Fibroblast of the conjunctiva (primary cell): Measurements from ENCODE around the gene DPH5.
"Not testable (repeated sequence)": the region's sequence is repeated elsewhere in the genome, so short reads cannot be mapped to it uniquely, and the experiment has no call there.

Source experiments
- DNase-seq: peaks from one replicate; pipeline ENCODE4 v3.0.0-alpha.2; 2010; ENCODE audit warnings: low read depth

DPH5 gene, protein sequence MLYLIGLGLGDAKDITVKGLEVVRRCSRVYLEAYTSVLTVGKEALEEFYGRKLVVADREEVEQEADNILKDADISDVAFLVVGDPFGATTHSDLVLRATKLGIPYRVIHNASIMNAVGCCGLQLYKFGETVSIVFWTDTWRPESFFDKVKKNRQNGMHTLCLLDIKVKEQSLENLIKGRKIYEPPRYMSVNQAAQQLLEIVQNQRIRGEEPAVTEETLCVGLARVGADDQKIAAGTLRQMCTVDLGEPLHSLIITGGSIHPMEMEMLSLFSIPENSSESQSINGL

DNA sequence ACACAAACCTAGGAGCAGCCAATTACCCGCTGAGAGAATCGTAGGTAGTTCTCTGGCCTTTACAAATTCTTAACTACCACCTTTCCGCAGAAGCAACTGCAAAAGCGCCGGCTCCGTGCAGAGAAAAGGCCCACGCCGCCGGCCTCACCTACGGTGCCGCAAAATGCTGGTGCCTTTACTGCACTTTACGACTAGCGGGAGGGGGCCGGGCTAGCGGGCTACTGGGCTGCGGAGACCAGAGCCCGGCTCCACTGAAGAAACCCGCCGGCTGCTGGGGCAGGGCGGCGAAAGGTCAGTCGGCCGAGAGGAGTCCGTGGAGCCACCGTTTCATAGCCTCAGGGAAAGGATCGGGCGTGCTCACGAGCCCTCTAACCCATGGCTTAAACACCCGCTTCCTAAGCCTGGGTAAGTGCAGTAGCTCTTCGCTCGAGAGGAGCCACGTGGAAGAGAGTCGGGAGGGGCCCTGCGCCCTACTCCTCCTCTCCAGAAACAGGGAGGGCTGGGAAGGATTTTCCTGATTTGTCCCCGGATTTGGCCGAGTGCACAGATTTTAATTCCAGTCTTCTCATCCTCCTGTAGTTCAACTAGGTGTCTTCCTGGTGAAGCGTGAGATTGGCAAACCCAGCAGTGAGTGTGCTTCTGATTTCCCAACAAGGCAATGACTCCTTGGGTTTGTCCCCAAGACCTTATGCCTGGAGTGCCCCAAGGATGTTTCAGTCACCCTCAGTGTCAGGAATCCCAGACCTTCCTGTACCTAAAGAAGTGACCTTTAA is at the start of gene DPH5:
Gene DPH5 (minus strand): TSS at position 128 of the 773 bp plus-strand sequence. CDS start 341 bp downstream, outside the sequence.
- peak; percentile 64 for DNase-seq

GRCh38 chr1:101073836-101074235 is 48.3 kb upstream of the DPH5 start:
- no peak for DNase-seq

- no peak for DNase-seq
These were observed 45.9 kb upstream of the DPH5 start for GRCh38 chr1:101071470-101071891.

DNA sequence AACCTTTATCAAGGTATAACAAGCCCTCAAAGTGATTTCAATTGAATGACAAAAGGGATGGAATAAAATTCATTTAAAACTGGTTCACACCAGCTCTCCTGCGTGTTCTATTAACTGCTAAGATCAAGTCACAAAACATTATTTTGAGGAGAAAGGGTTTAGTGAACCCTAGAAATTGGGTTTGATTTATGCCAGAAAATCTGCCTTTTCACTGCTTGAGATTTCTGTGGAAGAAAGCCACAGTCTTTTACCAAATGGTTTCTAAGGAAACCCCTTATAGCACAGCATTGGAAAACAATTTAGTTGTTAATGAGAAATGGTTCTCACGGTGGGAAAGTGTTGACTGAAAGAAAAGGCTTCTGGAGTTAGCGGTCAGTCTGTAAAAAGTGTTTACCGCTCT is 43.6 kb upstream of the DPH5 start:
- no peak for DNase-seq

DNA sequence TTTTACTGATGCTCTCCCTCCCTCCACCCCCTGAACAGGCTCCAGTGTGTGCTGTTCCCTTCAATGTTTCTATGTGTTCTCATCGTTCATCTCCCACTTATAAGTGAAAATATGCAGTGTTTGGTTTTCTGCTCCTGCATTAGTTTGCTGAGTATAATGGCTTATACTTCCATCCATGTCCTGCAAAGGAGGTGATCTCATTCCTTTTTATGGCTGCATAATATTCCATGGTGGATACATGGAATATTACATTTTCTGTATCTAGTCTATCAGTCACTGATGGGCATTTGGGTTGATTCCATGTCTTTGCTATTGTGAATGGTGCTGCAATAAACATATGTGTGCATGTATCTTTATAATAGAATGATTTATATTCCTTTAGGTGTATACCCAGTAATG is 41.4 kb upstream of the DPH5 start:
- DNase-seq = not testable (repeated sequence)

GRCh38 chr1:101066260-101066936 is 40.8 kb upstream of the DPH5 start:
- DNase-seq = no peak

DNA sequence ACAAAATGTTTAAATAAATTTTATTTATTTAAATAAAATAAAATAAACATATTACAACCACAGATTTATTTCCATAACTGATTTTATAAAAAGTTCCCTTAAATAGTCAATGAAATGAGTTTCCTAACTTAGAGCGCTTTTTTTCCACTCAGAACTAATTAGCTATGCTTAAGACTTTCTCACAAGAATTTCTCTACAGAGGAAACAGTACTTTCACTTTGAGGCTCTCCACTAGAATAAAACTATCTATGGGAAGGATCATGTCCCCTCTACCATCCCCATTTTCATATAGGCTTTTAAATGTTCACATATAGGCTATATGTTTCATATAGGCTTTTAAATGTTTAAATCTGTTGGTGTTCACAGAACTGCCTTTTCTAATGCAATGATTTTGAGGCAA is 40.0 kb upstream of the DPH5 start:
- no peak for DNase-seq

DNA sequence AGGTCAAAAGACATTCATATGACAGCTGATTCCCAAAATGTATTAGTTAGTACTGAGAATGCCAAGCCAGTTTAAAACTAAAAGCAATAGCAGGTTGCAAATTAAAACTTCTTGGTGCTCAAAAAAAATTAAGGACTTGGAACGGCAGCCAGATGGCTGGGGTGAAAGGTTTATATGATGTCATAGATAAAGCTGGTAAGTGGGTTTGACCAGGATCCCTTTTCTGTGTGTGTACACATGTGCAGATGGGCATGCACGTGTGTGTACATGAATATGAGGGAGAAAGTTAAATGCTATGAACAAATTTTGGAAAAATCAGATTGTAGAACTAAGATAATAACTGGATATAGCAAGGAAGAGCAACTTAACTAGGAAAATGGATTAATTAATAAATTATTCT is 39.1 kb upstream of the DPH5 start:
- no peak for DNase-seq

DNA sequence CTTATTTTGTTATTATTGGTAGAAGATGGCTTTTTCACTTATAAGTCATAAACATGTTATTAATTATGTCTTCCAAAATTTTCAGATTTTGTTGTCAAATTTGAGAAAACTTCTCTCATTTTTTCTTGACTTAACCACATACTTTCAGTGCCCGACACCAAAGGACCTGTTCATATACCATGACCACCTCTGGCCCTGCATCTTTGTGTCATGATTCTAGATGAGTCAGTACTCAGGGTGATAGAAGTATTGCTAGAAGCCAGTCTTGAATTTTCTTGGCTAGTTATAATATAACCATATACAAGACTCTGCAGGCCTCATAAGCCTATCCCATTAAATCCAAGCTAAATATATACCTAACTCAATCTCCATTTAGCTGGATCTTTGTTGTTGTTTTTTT is 35.4 kb upstream of the DPH5 start:
- no peak for DNase-seq

GRCh38 chr1:101059945-101060542 is 34.5 kb upstream of the DPH5 start:
- DNase-seq = no peak

GRCh38 chr1:101055623-101056022 is 30.0 kb upstream of the DPH5 start:
- DNase-seq = no peak

GRCh38 chr1:101051688-101052638 is 26.4 kb upstream of the DPH5 start:
- DNase-seq = no peak

GRCh38 chr1:101050869-101051268 is 25.3 kb upstream of the DPH5 start:
- DNase-seq = no peak

- no peak for DNase-seq
These were observed 19.2 kb upstream of the DPH5 start for GRCh38 chr1:101044749-101045148.

DNA sequence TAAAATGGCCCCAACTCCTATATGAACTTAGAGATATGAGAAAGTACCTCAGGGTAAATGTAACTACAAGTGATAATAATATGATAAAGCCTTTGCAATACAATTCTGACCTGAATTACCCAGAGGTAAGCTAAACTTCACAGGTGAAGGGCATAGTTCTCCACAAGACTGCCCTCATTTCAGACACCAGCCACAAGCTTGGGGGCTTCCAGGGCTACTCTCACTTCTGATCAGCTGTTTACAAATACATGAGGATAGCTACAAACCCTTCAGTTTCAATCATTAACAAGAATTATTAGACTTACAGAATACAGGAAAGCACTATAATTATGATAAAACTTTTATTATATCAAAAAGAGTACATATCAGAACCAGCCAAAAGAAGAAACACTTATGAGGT is 18.7 kb upstream of the DPH5 start:
- DNase-seq = no peak

- no peak for DNase-seq
These were observed 18.2 kb upstream of the DPH5 start for GRCh38 chr1:101043776-101044175.

DNA sequence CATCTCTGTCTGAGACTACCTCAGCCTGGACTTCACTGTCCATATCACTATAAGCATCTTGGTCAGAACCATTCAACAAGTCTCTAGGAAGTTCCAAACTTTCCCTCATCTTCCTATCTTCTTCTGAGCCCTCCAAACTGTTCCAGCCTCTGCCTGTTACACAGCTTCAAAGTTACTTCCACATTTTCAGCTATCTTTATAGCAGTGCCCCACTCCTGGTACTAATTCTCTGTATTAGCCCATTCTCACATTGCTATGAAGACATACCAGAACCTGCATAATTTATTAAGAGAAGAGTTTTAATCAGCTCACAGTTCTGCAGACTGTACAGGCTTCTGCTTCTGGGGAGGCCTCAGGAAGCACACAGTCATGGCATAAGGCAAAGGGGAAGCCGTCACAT is 15.7 kb upstream of the DPH5 start:
- DNase-seq = no peak

GRCh38 chr1:101040666-101041065 is 15.1 kb upstream of the DPH5 start:
- DNase-seq = no peak

DNA sequence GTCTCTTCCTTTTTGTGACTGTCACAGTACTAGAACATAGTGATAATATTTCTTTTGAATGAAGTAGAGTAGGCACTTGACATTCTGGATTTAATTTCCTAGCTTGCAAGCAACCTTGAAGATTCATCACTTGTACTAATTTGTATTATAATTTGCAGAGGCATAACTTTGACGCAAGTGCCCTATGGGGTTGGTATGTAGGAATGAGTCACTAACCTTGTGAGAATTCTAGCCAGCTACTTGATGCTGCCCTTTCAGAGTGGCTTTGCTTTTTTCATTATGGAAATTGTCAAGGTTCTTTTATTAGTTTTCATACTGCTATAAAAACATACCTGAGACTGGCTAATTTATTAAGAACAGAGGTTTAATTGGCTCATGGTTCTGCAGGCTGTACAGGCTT is 13.7 kb upstream of the DPH5 start:
- no peak for DNase-seq

GRCh38 chr1:101037316-101037715 is 11.7 kb upstream of the DPH5 start:
- DNase-seq = no peak

DNA sequence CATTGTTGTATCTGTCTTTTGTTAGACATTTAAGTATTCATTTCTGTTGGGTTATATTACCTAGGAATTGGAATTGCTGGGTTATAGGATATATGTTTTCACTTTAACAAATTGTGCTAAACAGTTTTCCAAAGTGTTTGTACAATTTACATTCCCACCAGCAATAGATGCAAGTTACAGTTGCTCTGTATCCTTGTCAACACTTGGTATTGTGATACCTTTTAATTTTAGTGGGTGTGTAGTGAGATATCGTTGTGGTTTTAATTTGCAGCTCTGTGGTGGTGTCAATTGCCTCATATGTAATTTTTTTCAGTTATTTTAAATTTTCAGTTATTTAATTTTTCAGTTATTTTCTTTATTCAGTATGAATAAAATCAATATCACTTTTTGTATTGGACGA is 7.4 kb upstream of the DPH5 start:
- DNase-seq = no peak
